ENCODE measurements around the gene SNX11.

DNA sequence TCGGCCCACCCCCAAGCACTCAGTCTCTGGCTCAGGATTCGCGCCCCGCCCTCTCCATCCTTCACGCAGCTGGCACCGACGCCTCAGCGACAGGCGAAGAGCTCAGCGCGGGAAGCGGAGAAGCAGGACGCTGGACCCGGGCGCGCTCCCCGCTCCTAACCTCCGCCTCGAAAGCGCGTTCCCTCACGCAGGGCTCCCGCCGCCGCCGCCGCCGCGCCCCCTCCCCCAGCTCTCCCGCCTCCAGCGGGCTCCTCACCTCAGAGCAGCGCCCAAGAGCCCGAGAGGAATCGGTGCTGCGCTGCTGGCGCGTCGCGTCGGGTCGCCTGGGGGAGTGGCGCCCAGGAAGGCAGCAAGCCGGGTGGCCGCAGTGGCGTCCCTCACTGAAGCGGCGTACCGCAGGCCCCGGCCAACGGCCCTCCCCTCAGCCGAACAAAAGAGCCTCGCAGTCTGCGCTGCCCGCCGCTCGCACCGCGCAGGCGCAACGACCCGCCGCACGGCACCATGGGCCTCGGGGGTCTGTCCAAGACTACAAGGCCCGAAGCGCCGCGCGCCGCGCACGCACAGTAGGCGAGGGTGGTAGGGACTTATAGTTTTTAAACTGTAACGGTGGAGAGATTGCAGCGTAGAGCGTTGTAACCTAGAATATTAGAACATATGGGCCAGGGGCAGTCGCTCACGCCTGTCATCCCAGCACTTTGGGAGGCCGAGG lies 6.4 kb upstream of the SNX11 start, which contains the start of gene CBX1:
- TF ChIP-seq, protein P1, sequence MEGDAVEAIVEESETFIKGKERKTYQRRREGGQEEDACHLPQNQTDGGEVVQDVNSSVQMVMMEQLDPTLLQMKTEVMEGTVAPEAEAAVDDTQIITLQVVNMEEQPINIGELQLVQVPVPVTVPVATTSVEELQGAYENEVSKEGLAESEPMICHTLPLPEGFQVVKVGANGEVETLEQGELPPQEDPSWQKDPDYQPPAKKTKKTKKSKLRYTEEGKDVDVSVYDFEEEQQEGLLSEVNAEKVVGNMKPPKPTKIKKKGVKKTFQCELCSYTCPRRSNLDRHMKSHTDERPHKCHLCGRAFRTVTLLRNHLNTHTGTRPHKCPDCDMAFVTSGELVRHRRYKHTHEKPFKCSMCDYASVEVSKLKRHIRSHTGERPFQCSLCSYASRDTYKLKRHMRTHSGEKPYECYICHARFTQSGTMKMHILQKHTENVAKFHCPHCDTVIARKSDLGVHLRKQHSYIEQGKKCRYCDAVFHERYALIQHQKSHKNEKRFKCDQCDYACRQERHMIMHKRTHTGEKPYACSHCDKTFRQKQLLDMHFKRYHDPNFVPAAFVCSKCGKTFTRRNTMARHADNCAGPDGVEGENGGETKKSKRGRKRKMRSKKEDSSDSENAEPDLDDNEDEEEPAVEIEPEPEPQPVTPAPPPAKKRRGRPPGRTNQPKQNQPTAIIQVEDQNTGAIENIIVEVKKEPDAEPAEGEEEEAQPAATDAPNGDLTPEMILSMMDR (IDR thresholded peaks at IDR 0.05), result no peak
- no peak for TF ChIP-seq EP300 (IDR thresholded peaks at IDR 0.05)
